ENCODE measurements around the gene ARFGAP1. TPM values are rescaled to one million over a fixed set of nuclear protein-coding genes. Genes with fewer than 3 reads are reported as not detected.

ARFGAP1 gene
- total RNA-seq, 1 donor from 2014 or later, result 128 TPM

GRCh38 chr20:63313349-63314014 is 40.9 kb downstream of the ARFGAP1 start:
- no peaks in the 10 kb centered on the region for H3K9me3 Mint-ChIP-seq
- H3K36me3 Mint-ChIP-seq (ENCODE audit: low read depth), result no peaks in the 10 kb centered on the region
- no peak for DNase-seq (ENCODE audit: low read depth, low spot score)
- H3K27ac Mint-ChIP-seq (ENCODE audit: unreplicated experiment), result no peak overlapping the region
- H3K4me3 Mint-ChIP-seq, result no peak overlapping the region
- no peaks in the 10 kb centered on the region for H3K27me3 Mint-ChIP-seq (ENCODE audit: low read depth)
- no peak for TF ChIP-seq CTCF (conservative IDR thresholded peaks at IDR 0.05)
- H3K4me1 Mint-ChIP-seq, result peaks cover 4% of the 10 kb centered on the region

DNA sequence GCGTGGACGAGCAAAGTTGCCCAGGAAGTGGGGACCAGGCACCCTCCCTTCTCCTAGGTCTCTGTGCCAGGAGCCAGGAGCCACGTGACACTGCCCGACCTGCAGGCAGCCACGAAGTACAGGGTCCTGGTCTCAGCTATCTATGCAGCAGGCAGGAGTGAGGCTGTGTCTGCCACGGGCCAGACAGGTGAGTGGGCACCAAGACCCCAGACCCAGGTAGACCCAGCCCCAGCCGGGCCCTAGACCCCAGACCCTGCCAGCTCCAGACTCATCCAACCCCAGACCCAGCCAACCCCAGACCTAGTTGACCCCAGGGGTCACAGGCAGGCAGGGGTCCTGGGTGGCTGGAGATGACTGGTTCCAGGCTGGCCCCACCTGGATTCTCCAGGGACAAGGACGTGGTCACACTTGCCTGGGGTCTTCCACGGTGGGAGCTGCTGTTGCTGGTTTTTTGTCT is 41.4 kb downstream of the ARFGAP1 start:
- no peaks in the 10 kb centered on the region for H3K27me3 Mint-ChIP-seq (ENCODE audit: low read depth)
- no peak for TF ChIP-seq CTCF (conservative IDR thresholded peaks at IDR 0.05)
- no peaks in the 10 kb centered on the region for H3K36me3 Mint-ChIP-seq (ENCODE audit: low read depth)
- peaks cover 4% of the 10 kb centered on the region for H3K4me1 Mint-ChIP-seq
- H3K4me3 Mint-ChIP-seq, result no peak overlapping the region
- H3K27ac Mint-ChIP-seq (ENCODE audit: unreplicated experiment), result no peak overlapping the region
- H3K9me3 Mint-ChIP-seq, result no peaks in the 10 kb centered on the region
- DNase-seq (ENCODE audit: low read depth, low spot score), result no peak

GRCh38 chr20:63314566-63315239 is 42.1 kb downstream of the ARFGAP1 start:
- no peak overlapping the region for H3K27ac Mint-ChIP-seq (ENCODE audit: unreplicated experiment)
- no peaks in the 10 kb centered on the region for H3K36me3 Mint-ChIP-seq (ENCODE audit: low read depth)
- no peak overlapping the region for H3K4me3 Mint-ChIP-seq
- no peak for TF ChIP-seq CTCF (conservative IDR thresholded peaks at IDR 0.05)
- H3K9me3 Mint-ChIP-seq, result no peaks in the 10 kb centered on the region
- H3K4me1 Mint-ChIP-seq, result peaks cover 4% of the 10 kb centered on the region
- DNase-seq (ENCODE audit: low read depth, low spot score), result no peak
- H3K27me3 Mint-ChIP-seq (ENCODE audit: low read depth), result no peaks in the 10 kb centered on the region

DNA sequence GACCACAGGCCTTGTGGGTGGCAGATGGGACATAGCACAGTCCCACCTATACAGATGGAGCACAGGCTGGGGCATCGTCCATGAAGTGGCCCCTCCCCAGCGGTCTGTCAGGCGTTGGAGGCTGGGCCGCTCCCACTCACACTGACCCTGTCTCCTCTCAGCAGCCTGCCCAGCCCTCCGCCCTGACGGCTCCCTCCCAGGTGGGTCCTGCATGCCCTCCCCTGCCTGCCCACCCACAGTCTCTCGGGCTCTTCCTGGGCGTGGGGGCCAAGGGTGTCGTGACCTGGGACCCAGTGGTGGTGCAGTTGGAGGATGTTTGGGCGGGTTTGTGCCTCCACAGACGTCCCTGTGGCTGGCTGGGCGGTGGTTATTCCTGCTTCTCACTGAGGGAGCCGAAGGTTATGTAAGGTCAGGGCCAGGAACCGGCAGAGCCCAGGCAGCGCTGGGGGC is 42.7 kb downstream of the ARFGAP1 start:
- no peak for DNase-seq (ENCODE audit: low read depth, low spot score)
- Mint-ChIP-seq H3K9me3 (no peaks in the 10 kb centered on the region), H3K27me3 (ENCODE audit: low read depth) (no peaks in the 10 kb centered on the region), H3K36me3 (ENCODE audit: low read depth) (no peaks in the 10 kb centered on the region), H3K4me3 (no peak overlapping the region), H3K27ac (ENCODE audit: unreplicated experiment) (no peak overlapping the region), H3K4me1 (peaks cover 4% of the 10 kb centered on the region)
- TF ChIP-seq CTCF (conservative IDR thresholded peaks at IDR 0.05), result no peak

DNA sequence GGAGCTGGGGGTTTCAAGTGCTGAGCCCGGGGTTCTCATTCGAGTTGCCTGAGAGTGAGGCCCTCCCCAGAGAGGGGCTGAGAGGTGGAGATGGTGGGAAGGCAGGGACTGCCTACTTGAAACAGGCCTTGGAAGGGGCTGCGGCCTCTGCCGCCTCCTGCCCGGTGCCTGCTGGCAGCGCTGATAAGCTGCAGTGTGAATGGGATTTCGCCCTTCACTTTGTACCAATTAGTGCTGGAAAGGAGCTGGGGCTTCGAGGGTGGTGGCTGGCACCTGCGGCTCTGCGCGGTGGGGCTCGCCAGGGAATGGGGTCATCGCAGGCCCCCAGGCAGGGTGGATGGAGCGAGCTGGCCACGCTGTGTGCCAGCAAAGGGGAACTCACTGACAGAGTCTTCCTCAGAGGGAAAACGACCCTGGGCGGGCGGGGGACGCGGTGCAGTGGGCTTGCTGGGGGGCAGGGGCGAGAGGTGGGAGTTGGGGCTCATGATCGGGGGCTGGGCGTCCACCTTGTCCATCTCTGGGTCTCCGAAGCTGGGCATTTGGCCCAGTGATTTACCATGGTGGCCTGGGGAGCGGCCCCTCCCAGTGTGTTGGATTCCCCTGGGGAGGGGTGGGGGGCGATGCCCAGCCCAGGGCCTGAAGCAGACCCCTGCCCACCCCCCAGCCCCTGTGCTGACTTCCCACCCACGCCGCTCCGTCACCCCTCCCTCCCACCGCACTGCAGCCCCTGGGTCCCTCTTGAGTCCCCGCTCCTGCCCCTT is 43.3 kb downstream of the ARFGAP1 start:
- no peaks in the 10 kb centered on the region for H3K36me3 Mint-ChIP-seq (ENCODE audit: low read depth)
- no peaks in the 10 kb centered on the region for H3K27me3 Mint-ChIP-seq (ENCODE audit: low read depth)
- H3K27ac Mint-ChIP-seq (ENCODE audit: unreplicated experiment), result no peak overlapping the region
- no peaks in the 10 kb centered on the region for H3K9me3 Mint-ChIP-seq
- H3K4me1 Mint-ChIP-seq, result no peaks in the 10 kb centered on the region
- no peak overlapping the region for H3K4me3 Mint-ChIP-seq
- no peak for TF ChIP-seq CTCF (conservative IDR thresholded peaks at IDR 0.05)
- no peak for DNase-seq (ENCODE audit: low read depth, low spot score)
